Measurements from ENCODE around the gene ABCC4.

DNA sequence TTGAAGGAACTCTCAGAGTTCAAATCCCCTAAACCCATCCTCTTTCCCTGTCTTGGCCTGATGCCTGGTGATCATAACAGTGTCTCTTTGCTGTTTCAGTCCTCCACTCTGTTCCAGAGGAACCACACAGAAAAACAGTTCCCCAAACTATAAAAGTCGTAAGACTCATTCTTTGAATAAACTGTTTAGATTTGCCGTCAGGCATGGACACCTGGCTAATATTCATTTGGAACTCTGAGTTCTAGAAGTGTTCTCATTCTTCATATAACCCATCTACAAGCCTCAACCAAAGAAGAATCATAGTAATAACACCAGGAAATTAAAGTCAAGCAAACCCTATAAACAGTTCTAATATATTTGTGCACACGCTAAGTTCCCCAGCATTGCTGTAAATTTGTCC is 37.7 kb upstream of the ABCC4 start:
- TF ChIP-seq, protein P1, sequence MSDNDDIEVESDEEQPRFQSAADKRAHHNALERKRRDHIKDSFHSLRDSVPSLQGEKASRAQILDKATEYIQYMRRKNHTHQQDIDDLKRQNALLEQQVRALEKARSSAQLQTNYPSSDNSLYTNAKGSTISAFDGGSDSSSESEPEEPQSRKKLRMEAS (IDR thresholded peaks at IDR 0.05) = no peak
- TF ChIP-seq SIN3A (IDR thresholded peaks at IDR 0.05; ENCODE audit: borderline replicate concordance, low read depth, low read length) = no peak
- no peak for TF ChIP-seq TAF1 (CRISPR knock-in tag; IDR thresholded peaks at IDR 0.05)
- no peak for TF ChIP-seq KMT2A (CRISPR knock-in tag; IDR thresholded peaks at IDR 0.05)
- TF ChIP-seq ELF1 (CRISPR knock-in tag; IDR thresholded peaks at IDR 0.05) = no peak
- no peak for TF ChIP-seq POLR2AphosphoS2 (IDR thresholded peaks at IDR 0.05; ENCODE audit: low read depth, low read length)
- TF ChIP-seq, protein P2, sequence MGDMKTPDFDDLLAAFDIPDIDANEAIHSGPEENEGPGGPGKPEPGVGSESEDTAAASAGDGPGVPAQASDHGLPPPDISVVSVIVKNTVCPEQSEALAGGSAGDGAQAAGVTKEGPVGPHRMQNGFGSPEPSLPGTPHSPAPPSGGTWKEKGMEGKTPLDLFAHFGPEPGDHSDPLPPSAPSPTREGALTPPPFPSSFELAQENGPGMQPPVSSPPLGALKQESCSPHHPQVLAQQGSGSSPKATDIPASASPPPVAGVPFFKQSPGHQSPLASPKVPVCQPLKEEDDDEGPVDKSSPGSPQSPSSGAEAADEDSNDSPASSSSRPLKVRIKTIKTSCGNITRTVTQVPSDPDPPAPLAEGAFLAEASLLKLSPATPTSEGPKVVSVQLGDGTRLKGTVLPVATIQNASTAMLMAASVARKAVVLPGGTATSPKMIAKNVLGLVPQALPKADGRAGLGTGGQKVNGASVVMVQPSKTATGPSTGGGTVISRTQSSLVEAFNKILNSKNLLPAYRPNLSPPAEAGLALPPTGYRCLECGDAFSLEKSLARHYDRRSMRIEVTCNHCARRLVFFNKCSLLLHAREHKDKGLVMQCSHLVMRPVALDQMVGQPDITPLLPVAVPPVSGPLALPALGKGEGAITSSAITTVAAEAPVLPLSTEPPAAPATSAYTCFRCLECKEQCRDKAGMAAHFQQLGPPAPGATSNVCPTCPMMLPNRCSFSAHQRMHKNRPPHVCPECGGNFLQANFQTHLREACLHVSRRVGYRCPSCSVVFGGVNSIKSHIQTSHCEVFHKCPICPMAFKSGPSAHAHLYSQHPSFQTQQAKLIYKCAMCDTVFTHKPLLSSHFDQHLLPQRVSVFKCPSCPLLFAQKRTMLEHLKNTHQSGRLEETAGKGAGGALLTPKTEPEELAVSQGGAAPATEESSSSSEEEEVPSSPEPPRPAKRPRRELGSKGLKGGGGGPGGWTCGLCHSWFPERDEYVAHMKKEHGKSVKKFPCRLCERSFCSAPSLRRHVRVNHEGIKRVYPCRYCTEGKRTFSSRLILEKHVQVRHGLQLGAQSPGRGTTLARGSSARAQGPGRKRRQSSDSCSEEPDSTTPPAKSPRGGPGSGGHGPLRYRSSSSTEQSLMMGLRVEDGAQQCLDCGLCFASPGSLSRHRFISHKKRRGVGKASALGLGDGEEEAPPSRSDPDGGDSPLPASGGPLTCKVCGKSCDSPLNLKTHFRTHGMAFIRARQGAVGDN (CRISPR knock-in tag; IDR thresholded peaks at IDR 0.05) = no peak
- TF ChIP-seq, protein P3, sequence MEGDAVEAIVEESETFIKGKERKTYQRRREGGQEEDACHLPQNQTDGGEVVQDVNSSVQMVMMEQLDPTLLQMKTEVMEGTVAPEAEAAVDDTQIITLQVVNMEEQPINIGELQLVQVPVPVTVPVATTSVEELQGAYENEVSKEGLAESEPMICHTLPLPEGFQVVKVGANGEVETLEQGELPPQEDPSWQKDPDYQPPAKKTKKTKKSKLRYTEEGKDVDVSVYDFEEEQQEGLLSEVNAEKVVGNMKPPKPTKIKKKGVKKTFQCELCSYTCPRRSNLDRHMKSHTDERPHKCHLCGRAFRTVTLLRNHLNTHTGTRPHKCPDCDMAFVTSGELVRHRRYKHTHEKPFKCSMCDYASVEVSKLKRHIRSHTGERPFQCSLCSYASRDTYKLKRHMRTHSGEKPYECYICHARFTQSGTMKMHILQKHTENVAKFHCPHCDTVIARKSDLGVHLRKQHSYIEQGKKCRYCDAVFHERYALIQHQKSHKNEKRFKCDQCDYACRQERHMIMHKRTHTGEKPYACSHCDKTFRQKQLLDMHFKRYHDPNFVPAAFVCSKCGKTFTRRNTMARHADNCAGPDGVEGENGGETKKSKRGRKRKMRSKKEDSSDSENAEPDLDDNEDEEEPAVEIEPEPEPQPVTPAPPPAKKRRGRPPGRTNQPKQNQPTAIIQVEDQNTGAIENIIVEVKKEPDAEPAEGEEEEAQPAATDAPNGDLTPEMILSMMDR (CRISPR knock-in tag; IDR thresholded peaks at IDR 0.05) = no peak
- TF ChIP-seq, protein P4, sequence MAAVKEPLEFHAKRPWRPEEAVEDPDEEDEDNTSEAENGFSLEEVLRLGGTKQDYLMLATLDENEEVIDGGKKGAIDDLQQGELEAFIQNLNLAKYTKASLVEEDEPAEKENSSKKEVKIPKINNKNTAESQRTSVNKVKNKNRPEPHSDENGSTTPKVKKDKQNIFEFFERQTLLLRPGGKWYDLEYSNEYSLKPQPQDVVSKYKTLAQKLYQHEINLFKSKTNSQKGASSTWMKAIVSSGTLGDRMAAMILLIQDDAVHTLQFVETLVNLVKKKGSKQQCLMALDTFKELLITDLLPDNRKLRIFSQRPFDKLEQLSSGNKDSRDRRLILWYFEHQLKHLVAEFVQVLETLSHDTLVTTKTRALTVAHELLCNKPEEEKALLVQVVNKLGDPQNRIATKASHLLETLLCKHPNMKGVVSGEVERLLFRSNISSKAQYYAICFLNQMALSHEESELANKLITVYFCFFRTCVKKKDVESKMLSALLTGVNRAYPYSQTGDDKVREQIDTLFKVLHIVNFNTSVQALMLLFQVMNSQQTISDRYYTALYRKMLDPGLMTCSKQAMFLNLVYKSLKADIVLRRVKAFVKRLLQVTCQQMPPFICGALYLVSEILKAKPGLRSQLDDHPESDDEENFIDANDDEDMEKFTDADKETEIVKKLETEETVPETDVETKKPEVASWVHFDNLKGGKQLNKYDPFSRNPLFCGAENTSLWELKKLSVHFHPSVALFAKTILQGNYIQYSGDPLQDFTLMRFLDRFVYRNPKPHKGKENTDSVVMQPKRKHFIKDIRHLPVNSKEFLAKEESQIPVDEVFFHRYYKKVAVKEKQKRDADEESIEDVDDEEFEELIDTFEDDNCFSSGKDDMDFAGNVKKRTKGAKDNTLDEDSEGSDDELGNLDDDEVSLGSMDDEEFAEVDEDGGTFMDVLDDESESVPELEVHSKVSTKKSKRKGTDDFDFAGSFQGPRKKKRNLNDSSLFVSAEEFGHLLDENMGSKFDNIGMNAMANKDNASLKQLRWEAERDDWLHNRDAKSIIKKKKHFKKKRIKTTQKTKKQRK (IDR thresholded peaks at IDR 0.05; ENCODE audit: low read length) = no peak
- no peak for TF ChIP-seq POLR2AphosphoS5 (IDR thresholded peaks at IDR 0.05; ENCODE audit: low read depth, low read length)
- no peak for TF ChIP-seq NFIC (IDR thresholded peaks at IDR 0.05; ENCODE audit: low read length)
- TF ChIP-seq ATF1 (CRISPR knock-in tag; IDR thresholded peaks at IDR 0.05) = no peak
- TF ChIP-seq FOXM1 (CRISPR knock-in tag; IDR thresholded peaks at IDR 0.05) = no peak

Data from HepG2 (cell line).